ENCODE data around the gene NCCRP1.

Gene NCCRP1

DNA sequence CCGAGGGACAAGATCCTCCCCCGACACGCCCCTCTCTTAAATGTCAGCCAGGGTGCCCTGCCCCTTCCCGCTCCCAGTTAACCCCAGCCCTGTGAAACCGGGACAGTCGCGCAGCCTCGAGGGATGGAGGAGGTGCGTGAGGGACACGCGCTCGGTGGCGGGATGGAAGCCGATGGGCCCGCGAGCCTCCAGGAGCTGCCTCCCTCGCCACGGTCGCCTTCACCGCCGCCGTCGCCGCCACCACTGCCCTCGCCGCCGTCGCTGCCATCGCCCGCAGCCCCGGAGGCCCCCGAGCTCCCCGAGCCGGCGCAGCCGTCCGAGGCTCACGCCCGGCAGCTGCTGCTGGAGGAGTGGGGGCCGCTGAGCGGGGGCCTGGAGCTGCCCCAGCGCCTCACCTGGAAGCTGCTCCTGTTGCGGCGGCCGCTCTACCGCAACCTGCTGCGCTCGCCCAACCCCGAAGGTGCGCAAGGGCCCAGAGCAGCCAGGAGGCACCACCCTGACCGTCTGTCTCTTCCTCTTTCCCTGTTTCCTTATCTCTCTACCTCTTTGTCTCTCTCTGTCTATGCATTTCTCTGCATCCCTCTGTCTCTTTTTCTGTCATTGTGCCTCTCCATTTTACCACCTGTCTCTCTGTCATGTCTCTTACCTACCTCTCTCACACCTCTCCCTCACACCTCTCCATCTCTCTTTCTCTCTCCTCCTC, at the start of gene NCCRP1:
TSS of gene NCCRP1 (plus strand) at position 105 of the 703 bp plus-strand sequence. CDS start at position 124, 19 bp downstream.
- no peak for DNase-seq (ENCODE audit: low read depth)

DNA sequence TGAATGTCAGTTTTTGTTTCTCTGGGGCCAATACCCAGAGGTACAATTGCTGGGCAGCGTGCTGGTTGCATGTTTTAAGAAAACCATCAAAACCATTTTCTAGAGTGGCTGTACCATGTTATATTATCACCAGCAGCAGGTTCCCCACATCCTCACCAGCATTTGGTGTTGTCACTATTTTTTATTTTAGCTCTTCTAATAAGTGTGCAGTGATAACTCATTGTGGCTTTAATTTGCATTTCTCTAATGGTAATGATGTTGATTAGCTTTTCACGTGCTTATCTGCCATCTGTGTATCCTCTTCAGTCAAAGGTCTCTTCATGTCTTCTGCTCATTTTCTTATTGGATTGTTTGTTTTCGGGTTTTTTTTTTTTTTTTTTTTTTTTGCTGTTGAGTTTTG, 49.3 kb upstream of the NCCRP1 start:
- DNase-seq (ENCODE audit: low read depth), result no peak

DNA sequence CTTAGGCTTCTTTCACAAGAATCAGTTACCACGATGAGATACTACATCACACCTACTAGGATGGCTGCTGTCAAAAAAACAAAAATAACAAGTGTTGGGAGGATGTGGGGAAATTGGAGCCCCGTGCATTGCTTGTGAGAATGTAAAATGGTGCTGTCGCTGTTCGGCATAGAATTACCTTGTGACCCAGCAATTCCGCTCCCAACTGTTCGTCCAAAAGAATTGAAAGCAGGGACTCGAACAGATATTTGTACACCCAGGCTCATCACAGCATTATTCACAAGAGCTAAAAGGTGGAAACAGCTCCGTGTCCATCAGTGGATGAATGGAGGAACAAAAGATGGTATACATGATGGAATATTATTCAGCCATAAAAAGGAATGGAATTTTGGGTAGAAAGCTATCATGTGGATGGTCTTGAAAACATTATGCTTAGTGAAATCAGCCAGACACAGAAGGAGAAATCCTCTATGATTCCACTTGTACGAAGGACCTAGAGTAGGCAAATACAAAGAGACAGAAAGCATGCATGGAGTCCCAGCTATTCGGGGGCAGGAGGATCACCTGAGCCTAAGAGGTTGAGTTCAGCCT, 47.7 kb upstream of the NCCRP1 start:
- DNase-seq (ENCODE audit: low read depth), result no peak

- DNase-seq (ENCODE audit: low read depth), result no peak
These were observed 46.5 kb upstream of the NCCRP1 start for GRCh38 chr19:39150235-39150634.

DNA sequence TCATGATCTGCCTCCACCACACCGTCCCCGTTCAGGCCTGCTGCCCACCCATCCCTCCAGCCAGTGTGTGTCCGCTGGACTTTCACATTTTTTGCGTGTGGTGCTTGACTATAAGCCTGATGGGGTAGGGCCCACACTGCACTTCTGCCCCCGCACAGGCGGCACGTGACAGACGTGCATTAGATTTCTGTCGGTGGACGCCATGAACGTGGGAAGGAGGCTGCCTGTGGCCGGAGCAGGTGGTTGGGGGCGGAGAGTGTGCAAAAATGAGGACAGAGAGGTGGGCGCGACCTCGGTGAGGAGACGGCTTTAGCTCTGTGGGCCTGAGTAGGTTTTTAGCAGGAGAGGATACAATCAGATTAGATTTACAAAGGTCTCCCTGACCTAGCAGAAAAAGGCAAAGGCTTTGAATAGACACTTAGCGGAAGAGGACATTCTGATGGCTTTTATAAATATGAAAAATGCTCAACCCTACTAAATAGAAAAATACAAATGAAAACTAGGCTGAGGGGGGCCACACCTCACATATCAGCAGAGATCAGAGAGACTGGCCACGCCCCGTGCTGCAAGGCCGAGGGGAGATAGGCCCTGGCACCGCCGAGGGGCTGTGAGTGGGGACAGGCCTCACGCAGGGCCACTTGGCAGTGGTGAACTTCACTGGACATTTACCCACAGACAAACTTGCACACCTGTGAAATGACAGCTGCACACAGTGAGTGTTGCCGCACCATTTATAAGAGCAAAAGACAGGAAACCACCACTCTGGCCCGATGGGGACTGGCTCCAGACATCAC, 45.8 kb upstream of the NCCRP1 start:
- DNase-seq (ENCODE audit: low read depth), result no peak

DNA sequence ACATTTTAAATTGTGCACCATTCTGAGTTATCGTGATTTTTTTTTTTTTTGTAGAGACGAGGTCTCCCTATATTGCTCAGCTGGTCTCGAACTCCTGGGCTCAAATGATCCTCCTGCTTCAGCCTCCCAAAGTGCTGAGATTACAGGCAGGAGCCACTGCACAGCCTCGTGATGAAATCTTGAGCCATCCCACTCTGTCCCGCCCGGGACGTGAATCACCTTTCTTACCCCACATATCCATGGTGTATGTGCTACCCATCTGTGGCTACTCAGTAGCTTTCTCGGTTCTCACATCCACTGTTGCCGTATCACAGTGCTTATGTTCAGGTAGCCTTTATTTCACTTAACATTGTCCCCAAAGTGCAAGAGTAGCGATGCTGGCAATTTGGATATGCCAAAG, 44.7 kb upstream of the NCCRP1 start:
- DNase-seq (ENCODE audit: low read depth), result no peak

DNA sequence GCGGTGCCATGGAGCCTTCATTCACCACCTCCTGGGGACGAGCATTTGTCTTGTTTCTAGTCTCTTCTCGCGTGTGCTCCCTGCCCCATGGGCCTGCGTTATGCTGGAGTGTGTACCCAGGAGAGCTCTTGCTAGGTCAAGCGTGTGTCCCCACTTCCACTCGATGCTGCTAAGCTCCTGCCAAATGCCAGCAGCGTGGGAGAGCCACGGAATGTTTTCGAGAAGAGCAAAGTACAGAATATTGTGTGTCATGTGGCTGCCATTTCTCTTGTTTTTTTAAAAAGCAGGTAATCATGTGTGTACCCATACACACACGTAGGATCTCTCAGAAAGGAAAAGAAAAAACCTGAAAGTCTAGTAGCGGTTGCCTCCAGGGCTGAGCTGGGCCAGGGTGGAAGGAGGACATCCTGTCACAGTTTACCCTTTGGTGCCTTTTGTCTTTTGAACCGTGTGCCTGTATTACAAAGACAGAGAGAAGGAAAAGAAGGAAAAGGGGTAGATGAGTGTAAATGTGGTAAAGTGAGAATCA, 42.6 kb upstream of the NCCRP1 start:
- DNase-seq (ENCODE audit: low read depth), result no peak

- no peak for DNase-seq (ENCODE audit: low read depth)
These were observed 42.1 kb upstream of the NCCRP1 start for GRCh38 chr19:39154629-39155100.

- DNase-seq (ENCODE audit: low read depth), result no peak
These were observed 41.6 kb upstream of the NCCRP1 start for GRCh38 chr19:39155114-39155700.

DNA sequence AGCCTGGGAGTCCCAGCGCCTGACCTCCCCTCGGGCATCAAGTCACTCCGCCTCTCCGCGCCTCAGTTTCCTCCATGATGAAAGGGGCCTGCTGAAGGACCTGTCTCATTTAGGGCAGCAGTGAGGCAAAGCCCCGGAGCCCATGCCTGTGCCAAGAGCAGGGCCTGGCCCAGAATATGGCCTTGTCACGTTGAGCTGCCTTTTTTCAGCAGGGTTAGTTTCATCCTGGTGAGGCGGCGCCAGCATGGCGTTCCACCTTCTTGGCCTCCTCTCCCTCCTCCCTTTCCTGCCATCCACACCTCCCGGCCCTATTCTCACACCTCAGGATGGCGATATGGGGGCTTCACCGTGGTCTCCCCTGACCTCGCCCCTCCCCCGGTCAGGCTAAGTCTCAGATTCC, 41.0 kb upstream of the NCCRP1 start:
- DNase-seq (ENCODE audit: low read depth), result no peak

DNA sequence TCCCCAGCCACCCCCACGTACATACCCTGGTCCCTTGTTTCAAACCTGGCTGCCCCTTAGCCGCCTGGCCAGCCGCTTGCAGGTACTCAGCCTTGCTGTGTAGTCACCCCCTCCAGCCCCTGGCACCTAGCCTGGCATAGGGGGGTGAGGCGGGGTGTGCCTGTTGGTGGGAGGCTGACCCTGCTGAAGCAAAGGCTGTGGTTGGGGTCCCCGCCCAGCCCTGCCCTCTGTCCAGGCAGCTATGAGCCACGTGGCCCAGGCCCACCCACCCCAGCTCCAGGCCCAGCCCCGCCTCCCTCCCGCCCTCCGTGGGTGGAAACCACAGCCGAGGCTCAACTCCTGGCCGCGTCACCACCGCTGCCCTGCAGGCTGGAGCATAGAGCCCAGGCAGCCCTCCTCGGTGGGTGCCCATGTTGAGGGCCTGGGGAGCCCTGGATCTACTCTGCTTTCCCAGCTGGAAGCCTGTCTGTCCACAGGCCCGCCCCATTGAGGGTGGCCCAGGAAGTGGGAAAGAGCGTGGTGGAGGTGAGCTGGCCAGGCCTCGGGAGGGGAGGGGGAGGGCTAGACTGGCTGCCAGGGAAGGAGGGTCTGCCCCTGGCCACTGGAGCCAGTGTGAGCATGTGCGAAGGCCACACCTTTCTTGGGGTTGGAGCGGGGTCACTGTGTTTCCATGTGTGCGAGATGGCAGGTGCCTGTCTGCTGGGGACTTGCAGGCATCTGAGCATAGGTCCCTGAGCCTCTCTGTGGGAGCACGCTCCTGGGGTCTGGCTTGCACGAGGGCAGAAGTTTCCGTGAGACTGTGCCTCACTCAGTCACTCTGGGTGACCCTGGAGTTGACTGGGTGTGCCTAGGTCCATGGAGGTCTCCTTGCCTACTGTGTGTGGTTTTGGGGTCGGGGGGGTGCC, 40.2 kb upstream of the NCCRP1 start:
- DNase-seq (ENCODE audit: low read depth), result no peak

DNA sequence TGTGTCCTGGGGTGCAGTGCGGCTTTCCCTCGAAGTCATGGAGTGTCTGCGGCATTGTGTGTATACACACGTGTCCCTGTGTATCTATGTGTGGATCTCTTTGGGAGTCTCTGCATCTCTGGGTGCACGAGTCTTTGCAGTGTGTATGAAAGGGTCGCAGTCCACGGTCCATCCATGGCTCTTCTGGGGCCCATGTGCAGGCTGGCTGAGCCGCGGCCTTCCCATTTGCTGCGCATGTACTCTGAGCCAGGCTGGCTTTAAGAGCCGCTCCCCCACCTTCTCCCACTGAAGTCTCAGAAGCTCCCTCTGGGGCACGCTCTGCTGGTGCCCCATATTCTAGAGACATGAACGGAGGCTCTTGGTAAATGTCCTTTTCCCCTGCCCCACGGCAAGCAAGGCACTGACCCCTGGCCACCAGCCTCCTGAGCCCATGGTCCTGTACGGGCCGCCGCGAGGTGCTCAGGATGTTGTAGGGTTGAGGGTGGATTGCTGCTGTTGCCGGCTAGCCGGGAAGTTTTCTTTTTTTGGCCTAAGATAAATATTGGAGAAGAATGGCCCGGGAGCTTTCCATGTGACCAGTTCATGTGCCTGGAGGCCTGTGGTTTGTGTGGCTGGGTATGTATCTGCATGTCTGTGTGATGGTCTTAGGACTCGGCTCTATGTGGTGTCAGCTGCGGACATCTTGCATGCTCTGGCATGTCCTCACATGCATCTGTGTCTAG, 39.3 kb upstream of the NCCRP1 start:
- DNase-seq (ENCODE audit: low read depth), result no peak

DNA sequence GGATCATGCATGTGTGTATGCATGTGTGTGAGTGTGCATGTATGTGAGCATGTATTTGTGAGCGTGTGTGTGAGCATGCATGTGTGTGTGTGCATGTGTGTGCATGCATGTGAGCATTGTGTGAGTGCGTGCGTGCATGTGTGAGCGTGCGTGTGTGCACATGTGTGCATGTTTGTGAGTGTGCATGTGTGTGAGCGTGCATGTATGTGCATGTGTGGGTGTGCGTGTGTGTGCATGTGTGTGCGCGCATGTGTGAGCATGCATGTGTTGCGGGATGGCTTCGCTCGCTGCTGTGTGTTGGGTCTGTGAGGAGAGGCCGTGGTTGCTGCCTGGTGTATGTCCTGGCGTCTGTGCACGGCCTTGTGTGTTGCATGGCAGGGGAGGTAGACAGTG, 38.8 kb upstream of the NCCRP1 start:
- no peak for DNase-seq (ENCODE audit: low read depth)

- DNase-seq (ENCODE audit: low read depth), result no peak
These were observed 38.0 kb upstream of the NCCRP1 start for GRCh38 chr19:39158646-39159260.

- DNase-seq (ENCODE audit: low read depth), result no peak
These were observed 36.3 kb upstream of the NCCRP1 start for GRCh38 chr19:39160523-39160861.

DNA sequence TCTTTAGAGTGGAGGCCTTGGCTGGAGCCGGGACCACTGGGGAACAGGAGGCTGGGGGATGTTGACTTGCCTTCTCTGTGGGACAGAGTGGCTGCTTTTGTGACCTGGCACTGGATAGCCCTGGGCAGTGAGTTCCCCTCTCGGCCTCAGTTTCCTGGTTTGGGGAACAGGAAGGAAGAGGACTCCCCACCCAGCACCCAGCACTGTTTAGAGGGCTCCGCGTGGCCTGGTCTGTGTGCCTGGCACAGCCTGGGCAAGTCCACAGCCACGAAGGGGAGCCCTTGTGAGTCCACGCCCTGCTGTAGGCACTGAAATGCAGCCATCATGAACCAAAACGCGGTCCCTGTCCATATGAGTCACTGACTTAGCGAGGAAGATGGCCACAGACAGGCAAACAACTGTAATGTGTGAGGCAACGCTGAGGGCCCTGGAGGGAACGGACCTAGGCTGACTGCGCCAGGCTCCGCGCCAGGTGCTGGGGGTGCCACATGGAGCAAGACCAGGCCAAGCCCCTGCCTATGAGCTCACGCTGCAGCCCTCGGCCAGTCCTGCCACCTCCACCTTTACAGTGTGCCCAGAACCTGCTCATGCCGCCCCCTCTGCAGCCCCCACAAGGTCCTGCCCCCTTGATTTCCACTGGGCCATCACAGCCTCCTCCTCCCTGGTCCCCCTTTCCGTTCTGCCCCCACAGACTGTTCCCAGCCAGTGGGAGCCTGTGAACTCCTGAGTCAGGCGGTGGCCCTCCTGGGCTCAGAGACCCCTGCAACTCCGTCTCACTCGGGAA, 35.7 kb upstream of the NCCRP1 start:
- no peak for DNase-seq (ENCODE audit: low read depth)

GRCh38 chr19:39162441-39163043, 34.2 kb upstream of the NCCRP1 start:
- DNase-seq (ENCODE audit: low read depth), result no peak

GRCh38 chr19:39163621-39164020, 33.1 kb upstream of the NCCRP1 start:
- DNase-seq (ENCODE audit: low read depth), result no peak

DNA sequence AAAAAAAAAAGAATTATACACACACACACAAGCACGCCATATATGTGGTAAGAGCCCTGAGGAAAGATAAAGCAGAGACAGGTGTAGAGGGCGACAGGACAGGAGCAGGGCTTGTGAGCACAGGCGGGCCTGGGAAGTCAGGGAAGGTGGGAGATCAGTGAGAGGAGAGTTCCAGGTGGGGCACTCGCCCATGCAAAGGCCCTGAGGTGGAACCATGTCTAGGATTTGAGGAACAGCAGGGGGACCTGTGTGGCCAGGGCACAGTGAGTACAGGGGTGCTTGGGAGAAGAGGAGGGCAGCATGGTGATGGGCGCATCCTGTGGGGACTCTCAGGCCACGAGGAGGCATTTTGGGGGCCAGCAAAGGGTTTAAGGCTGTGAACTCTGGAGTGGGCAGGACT, 32.5 kb upstream of the NCCRP1 start:
- no peak for DNase-seq (ENCODE audit: low read depth)

Measured in T-helper 22 cell (primary cell).